ENCODE data around the gene HSPG2.

- TF ChIP-seq, protein P1, sequence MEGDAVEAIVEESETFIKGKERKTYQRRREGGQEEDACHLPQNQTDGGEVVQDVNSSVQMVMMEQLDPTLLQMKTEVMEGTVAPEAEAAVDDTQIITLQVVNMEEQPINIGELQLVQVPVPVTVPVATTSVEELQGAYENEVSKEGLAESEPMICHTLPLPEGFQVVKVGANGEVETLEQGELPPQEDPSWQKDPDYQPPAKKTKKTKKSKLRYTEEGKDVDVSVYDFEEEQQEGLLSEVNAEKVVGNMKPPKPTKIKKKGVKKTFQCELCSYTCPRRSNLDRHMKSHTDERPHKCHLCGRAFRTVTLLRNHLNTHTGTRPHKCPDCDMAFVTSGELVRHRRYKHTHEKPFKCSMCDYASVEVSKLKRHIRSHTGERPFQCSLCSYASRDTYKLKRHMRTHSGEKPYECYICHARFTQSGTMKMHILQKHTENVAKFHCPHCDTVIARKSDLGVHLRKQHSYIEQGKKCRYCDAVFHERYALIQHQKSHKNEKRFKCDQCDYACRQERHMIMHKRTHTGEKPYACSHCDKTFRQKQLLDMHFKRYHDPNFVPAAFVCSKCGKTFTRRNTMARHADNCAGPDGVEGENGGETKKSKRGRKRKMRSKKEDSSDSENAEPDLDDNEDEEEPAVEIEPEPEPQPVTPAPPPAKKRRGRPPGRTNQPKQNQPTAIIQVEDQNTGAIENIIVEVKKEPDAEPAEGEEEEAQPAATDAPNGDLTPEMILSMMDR (IDR thresholded peaks at IDR 0.05; ENCODE audit: poor library complexity), result no peak
- no peak for TF ChIP-seq EZH2 (IDR thresholded peaks at IDR 0.05; ENCODE audit: borderline replicate concordance)
Observed at GRCh38 chr1:21849909-21850576, 87.1 kb downstream of the HSPG2 start.
